PC-3 (cell line): Measurements from ENCODE around the gene PPP1R12B.
"Not testable (repeated sequence)": the region's sequence is repeated elsewhere in the genome, so short reads cannot be mapped to it uniquely, and the experiment has no call there.

Source experiments
- CTCF ChIP-seq: fragments of 300-600 bp; sonication (generic); conservative IDR thresholded peaks from 2 replicates; pipeline ENCODE4 v1.5.1; 2017; ENCODE audit warnings: antibody characterized with exemption, low read depth, mild to moderate bottlenecking, low read length
- EZH2phosphoT487 ChIP-seq: fragments of 300-600 bp; sonication (generic); IDR thresholded peaks from 2 replicates; pipeline ENCODE4 v1.6.1; 2018; ENCODE audit warnings: mild to moderate bottlenecking, antibody characterized with exemption, low read length, borderline replicate concordance

GRCh38 chr1:202379884-202380529, 31.5 kb downstream of the PPP1R12B start:
- peak; percentile 41; the same call in 1 of the 2 replicates for TF ChIP-seq CTCF
- TF ChIP-seq EZH2phosphoT487: not testable (repeated sequence)
